ENCODE results near the gene TAF11L13. TPM values are rescaled to one million over a fixed set of nuclear protein-coding genes. Genes with fewer than 3 reads are reported as not detected.

The TAF11L13 gene
- total and polyA plus RNA-seq, 5 experiments from 2014 or later = not detected

Other genes starting within 250 kb of the TAF11L13 start
- gene TAF11L2, start 133.9 kb upstream of the TAF11L13 start, total RNA-seq = not detected
- gene TAF11L2, start 133.9 kb upstream of the TAF11L13 start, polyA plus RNA-seq = not detected
- not detected for gene TAF11L3, start 113.7 kb upstream of the TAF11L13 start, total RNA-seq
- not detected for gene TAF11L3, start 113.7 kb upstream of the TAF11L13 start, polyA plus RNA-seq
- not detected for gene TAF11L4, start 110.3 kb upstream of the TAF11L13 start, total RNA-seq
- gene TAF11L4, start 110.3 kb upstream of the TAF11L13 start, polyA plus RNA-seq = not detected
- gene TAF11L5, start 106.9 kb upstream of the TAF11L13 start, total RNA-seq = not detected
- not detected for gene TAF11L5, start 106.9 kb upstream of the TAF11L13 start, polyA plus RNA-seq
- gene TAF11L6, start 103.4 kb upstream of the TAF11L13 start, total RNA-seq = not detected
- gene TAF11L6, start 103.4 kb upstream of the TAF11L13 start, polyA plus RNA-seq = not detected
- not detected for gene TAF11L7, start 46.3 kb upstream of the TAF11L13 start, total RNA-seq
- not detected for gene TAF11L7, start 46.3 kb upstream of the TAF11L13 start, polyA plus RNA-seq
- not detected for gene TAF11L8, start 41.1 kb upstream of the TAF11L13 start, total RNA-seq
- gene TAF11L8, start 41.1 kb upstream of the TAF11L13 start, polyA plus RNA-seq = not detected
- gene TAF11L9, start 37.7 kb upstream of the TAF11L13 start, total RNA-seq = not detected
- gene TAF11L9, start 37.7 kb upstream of the TAF11L13 start, polyA plus RNA-seq = not detected
- gene TAF11L10, start 34.3 kb upstream of the TAF11L13 start, total RNA-seq = not detected
- gene TAF11L10, start 34.3 kb upstream of the TAF11L13 start, polyA plus RNA-seq = not detected
- not detected for gene TAF11L11, start 27.9 kb upstream of the TAF11L13 start, total RNA-seq
- gene TAF11L11, start 27.9 kb upstream of the TAF11L13 start, polyA plus RNA-seq = not detected
- gene TAF11L12, start 21.7 kb upstream of the TAF11L13 start, total RNA-seq = not detected
- gene TAF11L12, start 21.7 kb upstream of the TAF11L13 start, polyA plus RNA-seq = not detected
- not detected for gene TAF11L14, start 2.4 kb downstream of the TAF11L13 start, total RNA-seq
- gene TAF11L14, start 2.4 kb downstream of the TAF11L13 start, polyA plus RNA-seq = not detected